AG04450 (cell line): ENCODE results near the gene SPP1. TPM values are rescaled to one million over a fixed set of nuclear protein-coding genes. Genes with fewer than 3 reads are reported as not detected.

Experiments
- CTCF ChIA-PET: fragments of 300-600, 350-600 bp; formaldehyde crosslinking; extraction: SDS; loops from one replicate; lab custom pipeline; 2022; ENCODE audit warnings: antibody characterized with exemption, inconsistent platforms; lab: Charles Lee
- POLR2A ChIA-PET: fragments of 350-600 bp; formaldehyde crosslinking; extraction: SDS; loops from one replicate; lab custom pipeline; 2021; ENCODE audit warnings: antibody characterized with exemption, inconsistent platforms; lab: Yijun Ruan, JAX
- DNase-seq: peaks from one replicate; pipeline ENCODE4 v3.0.0-alpha.2; 2011; ENCODE audit warnings: low read depth, low spot score
- H3K27ac ChIP-seq: one replicate; pipeline ENCODE4 v1.5.1; 2012; ENCODE audit warnings: low read depth, low read length, control low read depth
- H3K27me3 ChIP-seq: one replicate; pipeline ENCODE4 v1.6.0; 2012; ENCODE audit warnings: low read length; ENCODE audit not compliant: control insufficient read depth, insufficient read depth
- H3K4me3 ChIP-seq: 2 replicates; pipeline ENCODE4 v1.5.1; 2011; ENCODE audit warnings: mild to moderate bottlenecking, low read depth, low read length, control low read depth
- H3K9me3 ChIP-seq: 2 replicates; pipeline ENCODE4 v1.5.1; 2012; ENCODE audit warnings: low read length; ENCODE audit not compliant: control insufficient read depth, insufficient read depth
- CTCF ChIP-seq: IDR thresholded peaks from 2 replicates; pipeline ENCODE4 v1.5.1; 2011; ENCODE audit warnings: low read depth, low read length, control low read depth, inconsistent platforms
- polyA plus RNA-seq: library from polyadenylated mRNA; depleted of rRNA; stranded (reverse); fragments of >200 nt; gene quantifications from 2 replicates; pipeline ENCODE4 v1.2.3, GENCODE V29; 2011

Gene SPP1
- polyA plus RNA-seq, 1 experiment, result 0.69 TPM

GRCh38 chr4:87944967-87945366 lies 30.5 kb upstream of the SPP1 start:
- no peaks in the 10 kb centered on the region for H3K9me3 ChIP-seq
- POLR2A ChIA-PET, result no interaction called here
- no peak for DNase-seq
- no peak for TF ChIP-seq CTCF
- H3K27ac ChIP-seq, result no peak overlapping the region
- CTCF ChIA-PET, result interaction anchor here (0.8 to 1.1 kb wide), 3 partner anchors 29 to 274 kb away, joined by 3 read pairs; no protein-coding TSS in a partner anchor
- no peaks in the 10 kb centered on the region for H3K27me3 ChIP-seq
- no peak overlapping the region for H3K4me3 ChIP-seq

GRCh38 chr4:87946766-87947165 lies 28.7 kb upstream of the SPP1 start:
- no peak for TF ChIP-seq CTCF
- no peak overlapping the region for H3K27ac ChIP-seq
- CTCF ChIA-PET, result no interaction called here
- POLR2A ChIA-PET, result no interaction called here
- H3K9me3 ChIP-seq, result no peaks in the 10 kb centered on the region
- H3K4me3 ChIP-seq, result no peak overlapping the region
- DNase-seq, result no peak
- H3K27me3 ChIP-seq, result no peaks in the 10 kb centered on the region

GRCh38 chr4:87947381-87948160 lies 27.9 kb upstream of the SPP1 start:
- Histone ChIP-seq H3K4me3 (no peak overlapping the region), H3K27me3 (no peaks in the 10 kb centered on the region), H3K27ac (no peak overlapping the region), H3K9me3 (no peaks in the 10 kb centered on the region)
- ChIA-PET CTCF (no interaction called here), POLR2A (no interaction called here)
- no peak for TF ChIP-seq CTCF
- DNase-seq, result no peak

GRCh38 chr4:87949961-87950360 lies 25.6 kb upstream of the SPP1 start:
- no peak for TF ChIP-seq CTCF
- ChIA-PET CTCF (interaction anchor here (3.2 kb wide), 1 partner anchor 24 kb away, joined by 8 read pairs; no protein-coding TSS in a partner anchor), POLR2A (no interaction called here)
- no peak for DNase-seq
- no peak overlapping the region for H3K27ac ChIP-seq
- H3K9me3 ChIP-seq, result no peaks in the 10 kb centered on the region
- H3K4me3 ChIP-seq, result no peak overlapping the region
- no peaks in the 10 kb centered on the region for H3K27me3 ChIP-seq

- DNase-seq, result no peak
- ChIA-PET CTCF (interaction anchor here (3.2 kb wide), 1 partner anchor 23 kb away, joined by 8 read pairs; no protein-coding TSS in a partner anchor), POLR2A (no interaction called here)
- H3K4me3 ChIP-seq, result no peak overlapping the region
- no peak overlapping the region for H3K27ac ChIP-seq
- H3K9me3 ChIP-seq, result no peaks in the 10 kb centered on the region
- TF ChIP-seq CTCF, result no peak
- no peaks in the 10 kb centered on the region for H3K27me3 ChIP-seq
These were observed 25.0 kb upstream of the SPP1 start for GRCh38 chr4:87950493-87950892.
